ENCODE measurements around the gene MTG2. TPM values are rescaled to one million over a fixed set of nuclear protein-coding genes. Genes with fewer than 3 reads are reported as not detected.

Gene MTG2
- total RNA-seq, 3 donors from 2014 or later, result 28.8 to 34.9 (median 32.6) TPM

- Histone ChIP-seq H3K36me3 (ENCODE audit: low read depth) (no peaks in the 10 kb centered on the region), H3K9me3 (no peaks in the 10 kb centered on the region), H3K4me3 (no peak overlapping the region), H3K4me1 (ENCODE audit: low read depth) (no peaks in the 10 kb centered on the region)
- ATAC-seq (no peak), DNase-seq (no peak)
- TF ChIP-seq, protein P1, sequence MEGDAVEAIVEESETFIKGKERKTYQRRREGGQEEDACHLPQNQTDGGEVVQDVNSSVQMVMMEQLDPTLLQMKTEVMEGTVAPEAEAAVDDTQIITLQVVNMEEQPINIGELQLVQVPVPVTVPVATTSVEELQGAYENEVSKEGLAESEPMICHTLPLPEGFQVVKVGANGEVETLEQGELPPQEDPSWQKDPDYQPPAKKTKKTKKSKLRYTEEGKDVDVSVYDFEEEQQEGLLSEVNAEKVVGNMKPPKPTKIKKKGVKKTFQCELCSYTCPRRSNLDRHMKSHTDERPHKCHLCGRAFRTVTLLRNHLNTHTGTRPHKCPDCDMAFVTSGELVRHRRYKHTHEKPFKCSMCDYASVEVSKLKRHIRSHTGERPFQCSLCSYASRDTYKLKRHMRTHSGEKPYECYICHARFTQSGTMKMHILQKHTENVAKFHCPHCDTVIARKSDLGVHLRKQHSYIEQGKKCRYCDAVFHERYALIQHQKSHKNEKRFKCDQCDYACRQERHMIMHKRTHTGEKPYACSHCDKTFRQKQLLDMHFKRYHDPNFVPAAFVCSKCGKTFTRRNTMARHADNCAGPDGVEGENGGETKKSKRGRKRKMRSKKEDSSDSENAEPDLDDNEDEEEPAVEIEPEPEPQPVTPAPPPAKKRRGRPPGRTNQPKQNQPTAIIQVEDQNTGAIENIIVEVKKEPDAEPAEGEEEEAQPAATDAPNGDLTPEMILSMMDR (IDR thresholded peaks at IDR 0.05), result no peak
- intact Hi-C loops (cut with DNase I, micrococcal nuclease), result no loop called here
Measured at GRCh38 chr20:62158541-62158940, 24.3 kb upstream of the MTG2 start.

DNA sequence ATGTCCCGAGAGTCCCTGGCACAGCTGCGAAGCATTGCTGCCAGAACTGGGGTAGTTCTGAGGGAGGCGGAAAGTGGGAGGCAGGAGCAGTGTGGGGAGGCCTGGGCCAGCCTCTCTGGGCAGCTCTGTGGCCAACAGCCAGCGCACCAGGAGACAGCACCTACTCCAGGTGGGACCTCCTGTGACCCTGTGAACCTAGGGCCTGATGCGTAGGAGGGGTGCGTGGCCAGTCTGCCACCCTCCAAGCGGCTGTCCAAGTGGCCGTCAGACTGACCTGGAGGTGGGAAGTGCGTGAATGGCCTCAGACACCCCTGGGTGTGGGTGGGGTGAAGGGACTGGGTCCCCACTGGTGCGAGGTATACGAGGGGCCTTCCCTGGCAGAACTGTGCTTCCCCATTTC lies 23.8 kb upstream of the MTG2 start:
- H3K4me3 ChIP-seq, result no peak overlapping the region
- H3K4me1 ChIP-seq (ENCODE audit: low read depth), result no peaks in the 10 kb centered on the region
- TF ChIP-seq, protein P1 (IDR thresholded peaks at IDR 0.05), result no peak
- intact Hi-C loops (cut with DNase I, micrococcal nuclease), result no loop called here
- ATAC-seq (no peak), DNase-seq (no peak)
- no peaks in the 10 kb centered on the region for H3K36me3 ChIP-seq (ENCODE audit: low read depth)
- no peaks in the 10 kb centered on the region for H3K9me3 ChIP-seq

- Histone ChIP-seq H3K4me1 (ENCODE audit: low read depth) (no peaks in the 10 kb centered on the region), H3K9me3 (no peaks in the 10 kb centered on the region), H3K36me3 (ENCODE audit: low read depth) (no peaks in the 10 kb centered on the region), H3K4me3 (no peak overlapping the region)
- TF ChIP-seq, protein P1 (IDR thresholded peaks at IDR 0.05), result no peak
- DNase-seq (no peak), ATAC-seq (no peak)
- intact Hi-C loops (cut with DNase I, micrococcal nuclease), result no loop called here
Measured at GRCh38 chr20:62159839-62160238, 23.0 kb upstream of the MTG2 start.

GRCh38 chr20:62160253-62160652 lies 22.6 kb upstream of the MTG2 start:
- Histone ChIP-seq H3K4me3 (no peak overlapping the region), H3K36me3 (ENCODE audit: low read depth) (no peaks in the 10 kb centered on the region), H3K4me1 (ENCODE audit: low read depth) (no peaks in the 10 kb centered on the region), H3K9me3 (no peaks in the 10 kb centered on the region)
- intact Hi-C loops (cut with DNase I, micrococcal nuclease), result no loop called here
- TF ChIP-seq, protein P1 (IDR thresholded peaks at IDR 0.05), result no peak
- no peak for DNase-seq
- ATAC-seq, result no peak

GRCh38 chr20:62160876-62161275 lies 22.0 kb upstream of the MTG2 start:
- Histone ChIP-seq H3K36me3 (ENCODE audit: low read depth) (no peaks in the 10 kb centered on the region), H3K9me3 (no peaks in the 10 kb centered on the region), H3K4me1 (ENCODE audit: low read depth) (no peaks in the 10 kb centered on the region), H3K4me3 (no peak overlapping the region)
- intact Hi-C loops (cut with DNase I, micrococcal nuclease), result no loop called here
- no peak for ATAC-seq
- no peak for DNase-seq
- TF ChIP-seq, protein P1 (IDR thresholded peaks at IDR 0.05), result no peak

DNA sequence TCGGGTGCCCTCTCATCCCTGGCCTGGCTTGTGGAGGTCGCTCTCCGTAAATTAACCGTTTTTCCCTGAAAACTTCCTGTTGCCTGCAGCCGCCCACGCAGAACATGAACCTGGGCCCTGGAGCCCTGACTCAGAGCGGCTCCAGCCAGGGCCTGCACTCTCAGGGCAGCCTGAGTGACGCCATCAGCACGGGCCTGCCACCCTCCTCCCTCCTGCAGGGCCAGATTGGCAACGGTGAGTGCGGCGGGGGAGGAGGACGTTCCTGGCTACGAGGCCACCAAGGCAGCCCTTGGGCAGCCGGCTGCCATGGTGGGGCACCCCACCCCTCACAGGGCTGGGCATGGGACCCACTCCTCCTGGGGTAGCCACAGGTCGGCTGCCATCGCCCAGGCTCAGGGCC lies 21.5 kb upstream of the MTG2 start:
- Histone ChIP-seq H3K36me3 (ENCODE audit: low read depth) (no peaks in the 10 kb centered on the region), H3K9me3 (no peaks in the 10 kb centered on the region), H3K4me3 (no peak overlapping the region), H3K4me1 (ENCODE audit: low read depth) (no peaks in the 10 kb centered on the region)
- ATAC-seq, result no peak
- TF ChIP-seq, protein P1 (IDR thresholded peaks at IDR 0.05), result no peak
- intact Hi-C loops (cut with DNase I, micrococcal nuclease), result no loop called here
- DNase-seq, result no peak

All from mucosa of descending colon (tissue), 3 donors.